HepG2 (cell line): Measurements from ENCODE around the gene MCOLN1. TPM values are rescaled to one million over a fixed set of nuclear protein-coding genes. Genes with fewer than 3 reads are reported as not detected.

Experiments used
- ATF6 ChIP-seq: sonication (generic); formaldehyde crosslinking; conservative IDR thresholded peaks from 2 replicates; pipeline ENCODE4 v1.4.0; 2020; ENCODE audit warnings: missing genetic modification reagents
- HES4 ChIP-seq: sonication (generic); formaldehyde crosslinking; IDR thresholded peaks from 2 replicates; pipeline ENCODE4 v1.9.0; 2021; ENCODE audit warnings: mild to moderate bottlenecking, missing genetic modification reagents, borderline replicate concordance
- MEF2D ChIP-seq: sonication (generic); formaldehyde crosslinking; IDR thresholded peaks from 2 replicates; pipeline ENCODE4 v1.5.1; 2020; ENCODE audit warnings: mild to moderate bottlenecking, missing genetic modification reagents
- MLXIP ChIP-seq: sonication (generic); formaldehyde crosslinking; IDR thresholded peaks from 2 replicates; pipeline ENCODE4 v1.9.0; 2021; ENCODE audit warnings: missing genetic modification reagents, borderline replicate concordance
- RCOR2 ChIP-seq: IDR thresholded peaks from 2 replicates; pipeline ENCODE4 v1.6.1; 2016; ENCODE audit warnings: missing biosample characterization, missing genetic modification reagents
- REXO4 ChIP-seq: sonication (generic); formaldehyde crosslinking; IDR thresholded peaks from 2 replicates; pipeline ENCODE4 v1.8.0; 2022; ENCODE audit warnings: missing genetic modification reagents, mild to moderate bottlenecking, borderline replicate concordance
- SALL1 ChIP-seq: sonication (generic); formaldehyde crosslinking; IDR thresholded peaks from 2 replicates; pipeline ENCODE4 v1.8.0; 2022; ENCODE audit warnings: mild to moderate bottlenecking, missing genetic modification reagents
- SAP130 ChIP-seq: IDR thresholded peaks from 2 replicates; pipeline ENCODE4 v1.6.1; 2016; ENCODE audit warnings: low read depth
- SP140L ChIP-seq: sonication (generic); formaldehyde crosslinking; IDR thresholded peaks from 2 replicates; pipeline ENCODE4 v1.4.0; 2020; ENCODE audit warnings: missing genetic modification reagents, borderline replicate concordance
- TMF1 ChIP-seq: sonication (generic); formaldehyde crosslinking; IDR thresholded peaks from 2 replicates; pipeline ENCODE4 v1.8.1; 2022; ENCODE audit warnings: low read depth, missing genetic modification reagents
- ZBTB42 ChIP-seq: sonication (generic); formaldehyde crosslinking; IDR thresholded peaks from 2 replicates; pipeline ENCODE4 v1.5.0; 2020; ENCODE audit warnings: mild to moderate bottlenecking, missing genetic modification reagents
- ZEB1 ChIP-seq: IDR thresholded peaks from 2 replicates; pipeline ENCODE4 v1.6.1; 2012; ENCODE audit warnings: mild to moderate bottlenecking, low read depth, inconsistent platforms; ENCODE audit not compliant: insufficient replicate concordance
- ZNF276 ChIP-seq: sonication (generic); formaldehyde crosslinking; IDR thresholded peaks from 2 replicates; pipeline ENCODE4 v1.4.0; 2020; ENCODE audit warnings: mild to moderate bottlenecking, low read depth, missing genetic modification reagents
- ZNF382 ChIP-seq: sonication (generic); formaldehyde crosslinking; IDR thresholded peaks from 2 replicates; pipeline ENCODE4 v1.5.0; 2020; ENCODE audit warnings: missing genetic modification reagents, mild to moderate bottlenecking, borderline replicate concordance
- ZNF431 ChIP-seq: sonication (generic); formaldehyde crosslinking; IDR thresholded peaks from 2 replicates; pipeline ENCODE4 v1.9.0; 2022; ENCODE audit warnings: missing genetic modification reagents, low read depth, mild to moderate bottlenecking, borderline replicate concordance
- ZNF501 ChIP-seq: sonication (generic); formaldehyde crosslinking; IDR thresholded peaks from 2 replicates; pipeline ENCODE4 v1.5.1; 2020; ENCODE audit warnings: mild to moderate bottlenecking, moderate library complexity, missing genetic modification reagents
- ZNF552 ChIP-seq: sonication (generic); formaldehyde crosslinking; IDR thresholded peaks from 2 replicates; pipeline ENCODE4 v1.9.0; 2022; ENCODE audit warnings: missing genetic modification reagents, mild to moderate bottlenecking, borderline replicate concordance
- ZNF567 ChIP-seq: sonication (generic); formaldehyde crosslinking; IDR thresholded peaks from 2 replicates; pipeline ENCODE4 v1.8.1; 2023; ENCODE audit warnings: mild to moderate bottlenecking, missing genetic modification reagents, borderline replicate concordance
- ZNF891 ChIP-seq: sonication (generic); formaldehyde crosslinking; IDR thresholded peaks from 2 replicates; pipeline ENCODE4 v1.5.0; 2020; ENCODE audit warnings: mild to moderate bottlenecking, missing genetic modification reagents
- ZZZ3 ChIP-seq: sonication (generic); formaldehyde crosslinking; IDR thresholded peaks from 2 replicates; pipeline ENCODE4 v1.4.0; 2020; ENCODE audit warnings: missing genetic modification reagents, mild to moderate bottlenecking, borderline replicate concordance
- polyA plus RNA-seq, 8 experiments: library from polyadenylated mRNA; depleted of rRNA in 3 of 8; stranded (reverse) in 7 of 8; unstranded in 1 of 8; fragments of >200 nt; fragmentation: Illumina TruSeq in 4 of 8; extraction: Trizol in 4 of 8; gene quantifications; 2 replicates each; pipeline versions ENCODE4 v1.2.1 to v1.2.3, GENCODE V29; 2011 to 2016; ENCODE audit warnings: low read depth in 4 of 8, missing spikeins in 1 of 8, mixed read lengths in 1 of 8; ENCODE audit not compliant: insufficient read depth in 1 of 8
- total RNA-seq, 5 experiments: library from RNA; depleted of rRNA; stranded (reverse); fragments of >200 nt; fragmentation: Illumina TruSeq; extraction: Trizol; gene quantifications; 2 replicates each; pipeline ENCODE4 v1.2.3, GENCODE V29; 2016; ENCODE audit warnings: low read depth in 1 of 5
- TF ChIP-seq, protein P1 (sequence below): sonication (generic); formaldehyde crosslinking; IDR thresholded peaks from 2 replicates; pipeline ENCODE4 v1.8.0; 2023; ENCODE audit warnings: mild to moderate bottlenecking, missing genetic modification reagents

MCOLN1 gene
- total and polyA plus RNA-seq, 2 of the 13 experiments (the other 11 are each of a cell fraction or from before 2014, with no cell fraction given) = 3.4 to 15.7 TPM

DNA sequence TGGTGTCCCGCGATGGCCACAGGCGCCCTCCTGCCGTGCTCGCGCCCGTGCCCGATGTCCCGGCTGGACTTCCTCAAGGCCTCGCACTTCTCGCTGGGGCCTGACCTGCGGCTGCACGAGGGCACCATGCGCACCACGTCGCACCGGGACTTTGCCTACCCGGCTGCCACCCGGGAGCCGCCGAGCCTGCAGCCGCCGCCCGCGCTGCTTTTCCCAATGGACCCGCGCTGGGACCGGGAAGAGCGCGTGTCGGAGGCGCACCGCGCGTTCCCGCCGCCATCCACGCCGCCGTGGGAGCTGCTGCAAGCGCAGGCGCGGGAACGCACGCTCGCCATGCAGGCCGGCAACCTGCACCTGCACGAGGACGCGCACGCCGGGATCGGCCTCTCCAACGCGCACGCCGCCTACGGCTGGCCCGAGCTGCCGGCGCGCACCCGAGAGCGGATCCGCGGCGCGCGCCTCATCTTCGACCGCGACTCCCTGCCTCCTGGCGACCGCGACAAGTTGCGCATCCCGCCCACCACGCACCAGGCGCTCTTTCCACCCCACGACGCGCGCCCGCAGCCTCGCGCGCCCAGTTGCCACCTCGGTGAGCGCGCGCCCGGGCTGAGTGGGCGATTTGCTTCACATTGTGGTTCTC lies 21.5 kb upstream of the MCOLN1 start (continued):
- TF ChIP-seq MLXIP (CRISPR knock-in tag) (peak; percentile 70; the same call in 1 of the 2 replicates), ZNF552 (CRISPR knock-in tag) (no peak), SAP130 (CRISPR knock-in tag) (no peak; the same call in none of the 2 replicates), ZZZ3 (CRISPR knock-in tag) (no peak), MEF2D (CRISPR knock-in tag) (no peak), ZEB1 (no peak), ZNF891 (CRISPR knock-in tag) (peak; percentile 55; the same call in 1 of the 2 replicates), RCOR2 (CRISPR knock-in tag) (no peak), TMF1 (CRISPR knock-in tag) (no peak), ZNF567 (no peak), ZBTB42 (CRISPR knock-in tag) (no peak), ZNF501 (0 out of 2 replicates have a peak, but pooled peaks have one; percentile 44), REXO4 (CRISPR knock-in tag) (no peak; the same call in 1 of the 2 replicates), ZNF382 (CRISPR knock-in tag) (no peak), SP140L (no peak), SALL1 (CRISPR knock-in tag) (peak; percentile 75), ATF6 (CRISPR knock-in tag) (no peak), ZNF431 (CRISPR knock-in tag) (no peak), ZNF276 (CRISPR knock-in tag) (no peak; the same call in 1 of the 2 replicates), HES4 (CRISPR knock-in tag) (peak; percentile 78; the same call in 1 of the 2 replicates)
- TF ChIP-seq, protein P1, sequence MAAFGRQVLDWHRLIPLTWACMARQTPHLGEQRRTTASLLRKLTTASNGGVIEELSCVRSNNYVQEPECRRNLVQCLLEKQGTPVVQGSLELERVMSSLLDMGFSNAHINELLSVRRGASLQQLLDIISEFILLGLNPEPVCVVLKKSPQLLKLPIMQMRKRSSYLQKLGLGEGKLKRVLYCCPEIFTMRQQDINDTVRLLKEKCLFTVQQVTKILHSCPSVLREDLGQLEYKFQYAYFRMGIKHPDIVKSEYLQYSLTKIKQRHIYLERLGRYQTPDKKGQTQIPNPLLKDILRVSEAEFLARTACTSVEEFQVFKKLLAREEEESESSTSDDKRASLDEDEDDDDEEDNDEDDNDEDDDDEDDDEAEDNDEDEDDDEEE (CRISPR knock-in tag) = peak; percentile 70; the same call in 1 of the 2 replicates
